MM.1S (cell line): Measurements from ENCODE around the gene CA9.
A peak's percentile ranks its signal among the peaks of the same experiment; 100 is the strongest.

Source experiments
- DNase-seq: peaks from one replicate; pipeline ENCODE4 v3.0.0-alpha.2; 2015
- H2AFZ ChIP-seq: fragments of 300-600 bp; sonication (generic); 2 replicates; pipeline ENCODE4 v1.6.0; 2016; ENCODE audit warnings: antibody characterized with exemption, low read length
- H3F3A ChIP-seq: fragments of 300-600 bp; sonication (generic); 2 replicates; pipeline ENCODE4 v1.6.1; 2016; ENCODE audit warnings: mild to moderate bottlenecking, antibody characterized with exemption, low read length, moderate library complexity, mixed read lengths; ENCODE audit not compliant: insufficient read depth
- H3K27ac ChIP-seq: fragments of 300-600 bp; sonication (generic); 2 replicates; pipeline ENCODE4 v1.5.1; 2016; ENCODE audit warnings: mild to moderate bottlenecking, low read length
- H3K27me3 ChIP-seq: fragments of 300-600 bp; sonication (generic); replicated peaks from 2 replicates; pipeline ENCODE4 v1.6.0; 2016; ENCODE audit warnings: low read length; ENCODE audit not compliant: insufficient read depth
- H3K36me3 ChIP-seq: fragments of 300-600 bp; sonication (generic); replicated peaks from 2 replicates; pipeline ENCODE4 v1.6.1; 2016; ENCODE audit warnings: mild to moderate bottlenecking, low read length, mixed read lengths; ENCODE audit not compliant: insufficient read depth
- H3K4me1 ChIP-seq: fragments of 300-600 bp; sonication (generic); 2 replicates; pipeline ENCODE4 v1.6.1; 2016; ENCODE audit warnings: low read length, mixed read lengths
- H3K4me2 ChIP-seq: fragments of 300-600 bp; sonication (generic); 2 replicates; pipeline ENCODE4 v1.6.0; 2016; ENCODE audit warnings: low read depth, low read length
- H3K4me3 ChIP-seq: fragments of 300-600 bp; sonication (generic); 2 replicates; pipeline ENCODE4 v1.5.1; 2016; ENCODE audit warnings: low read length, mixed read lengths
- H3K79me2 ChIP-seq: fragments of 300-600 bp; sonication (generic); 2 replicates; pipeline ENCODE4 v1.6.1; 2016; ENCODE audit warnings: mixed run types, low read length, mixed read lengths
- H3K9ac ChIP-seq: fragments of 300-600 bp; sonication (generic); 2 replicates; pipeline ENCODE4 v1.6.1; 2016; ENCODE audit warnings: low read length, mixed read lengths
- H3K9me2 ChIP-seq: fragments of 300-600 bp; sonication (generic); replicated peaks from 2 replicates; pipeline ENCODE4 v1.6.1; 2016; ENCODE audit warnings: mild to moderate bottlenecking, low read length, mixed read lengths; ENCODE audit not compliant: insufficient read depth
- H3K9me3 ChIP-seq: fragments of 300-600 bp; sonication (generic); replicated peaks from 2 replicates; pipeline ENCODE4 v1.6.1; 2016; ENCODE audit warnings: mild to moderate bottlenecking, low read length, mixed read lengths; ENCODE audit not compliant: insufficient read depth
- H4K20me1 ChIP-seq: fragments of 300-600 bp; sonication (generic); 2 replicates; pipeline ENCODE4 v1.6.1; 2016; ENCODE audit warnings: mild to moderate bottlenecking, low read length, moderate library complexity, mixed read lengths; ENCODE audit not compliant: insufficient read depth
- CTCF ChIP-seq: fragments of 300-600 bp; sonication (generic); IDR thresholded peaks from 2 replicates; pipeline ENCODE4 v1.5.1; 2016; ENCODE audit warnings: antibody characterized with exemption, low read length, mixed read lengths
- EZH2 ChIP-seq: fragments of 300-600 bp; sonication (generic); optimal IDR thresholded peaks from 2 replicates; pipeline ENCODE3; 2017; ENCODE audit warnings: low read depth, mild to moderate bottlenecking, antibody characterized with exemption, low read length, mixed read lengths
- EZH2phosphoT487 ChIP-seq: fragments of 300-600 bp; sonication (generic); IDR thresholded peaks from 2 replicates; pipeline ENCODE4 v1.6.1; 2018; ENCODE audit warnings: antibody characterized with exemption, low read length

The CA9 gene

DNA sequence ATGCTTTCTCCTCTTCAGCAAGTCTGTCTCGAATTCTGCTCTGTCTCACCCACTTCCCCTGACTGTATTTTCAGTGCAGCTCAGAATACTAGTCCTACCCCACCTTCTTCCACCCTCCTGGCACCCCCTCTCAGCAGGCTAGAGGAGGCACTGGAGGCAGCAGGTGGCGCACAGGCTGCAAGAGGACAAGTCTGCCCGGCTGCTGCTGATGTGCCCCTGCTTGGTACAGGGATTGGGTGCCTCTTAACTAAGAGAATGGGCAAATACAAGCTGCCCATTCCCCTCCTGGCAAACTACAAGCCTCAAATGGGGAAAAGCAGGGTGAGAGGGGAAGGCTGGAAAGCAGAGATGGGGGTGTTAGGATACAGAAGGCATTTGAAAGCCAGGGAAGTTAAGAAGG lies 53.2 kb downstream of the CA9 start:
- H3K4me2 ChIP-seq: no peak overlapping the region
- H3K4me1 ChIP-seq: peaks cover 28% of the 10 kb centered on the region
- no peaks in the 10 kb centered on the region for H3K9me3 ChIP-seq
- H3K27ac ChIP-seq: no peak overlapping the region
- no peak overlapping the region for H2AFZ ChIP-seq
- H3K79me2 ChIP-seq: peaks cover 56% of the 10 kb centered on the region
- TF ChIP-seq EZH2phosphoT487: no peak
- no peak for TF ChIP-seq EZH2
- TF ChIP-seq CTCF: no peak
- no peaks in the 10 kb centered on the region for H3K27me3 ChIP-seq
- no peak for DNase-seq
- H3K9me2 ChIP-seq: no peaks in the 10 kb centered on the region
- no peaks in the 10 kb centered on the region for H4K20me1 ChIP-seq
- H3K4me3 ChIP-seq: no peak overlapping the region
- no peaks in the 10 kb centered on the region; the same call in 1 of the 2 replicates for H3K36me3 ChIP-seq
- H3K9ac ChIP-seq: no peak overlapping the region
- H3F3A ChIP-seq: peaks cover 10% of the 10 kb centered on the region; the same call in 1 of the 2 replicates

DNA sequence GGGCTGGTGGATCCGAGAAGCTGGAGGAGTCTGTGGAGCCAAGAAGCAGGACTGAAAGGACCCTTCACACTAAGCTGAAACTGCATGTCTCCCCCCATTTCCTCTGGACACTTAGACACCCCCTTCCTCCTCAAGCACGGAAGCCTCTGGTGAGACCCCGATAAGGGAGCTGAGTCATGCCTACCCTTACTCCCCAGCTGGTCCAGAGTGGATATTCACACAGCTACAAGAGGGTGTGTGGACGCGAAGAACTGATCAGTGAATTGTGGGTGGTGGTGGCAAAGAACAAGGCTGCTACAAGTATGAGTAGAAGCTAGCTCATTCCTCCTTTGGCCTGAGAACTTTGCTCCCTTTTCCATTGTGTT lies 53.9 kb downstream of the CA9 start:
- H3K4me3 ChIP-seq: no peak overlapping the region
- H3K27ac ChIP-seq: no peak overlapping the region
- H3K9ac ChIP-seq: no peak overlapping the region

DNA sequence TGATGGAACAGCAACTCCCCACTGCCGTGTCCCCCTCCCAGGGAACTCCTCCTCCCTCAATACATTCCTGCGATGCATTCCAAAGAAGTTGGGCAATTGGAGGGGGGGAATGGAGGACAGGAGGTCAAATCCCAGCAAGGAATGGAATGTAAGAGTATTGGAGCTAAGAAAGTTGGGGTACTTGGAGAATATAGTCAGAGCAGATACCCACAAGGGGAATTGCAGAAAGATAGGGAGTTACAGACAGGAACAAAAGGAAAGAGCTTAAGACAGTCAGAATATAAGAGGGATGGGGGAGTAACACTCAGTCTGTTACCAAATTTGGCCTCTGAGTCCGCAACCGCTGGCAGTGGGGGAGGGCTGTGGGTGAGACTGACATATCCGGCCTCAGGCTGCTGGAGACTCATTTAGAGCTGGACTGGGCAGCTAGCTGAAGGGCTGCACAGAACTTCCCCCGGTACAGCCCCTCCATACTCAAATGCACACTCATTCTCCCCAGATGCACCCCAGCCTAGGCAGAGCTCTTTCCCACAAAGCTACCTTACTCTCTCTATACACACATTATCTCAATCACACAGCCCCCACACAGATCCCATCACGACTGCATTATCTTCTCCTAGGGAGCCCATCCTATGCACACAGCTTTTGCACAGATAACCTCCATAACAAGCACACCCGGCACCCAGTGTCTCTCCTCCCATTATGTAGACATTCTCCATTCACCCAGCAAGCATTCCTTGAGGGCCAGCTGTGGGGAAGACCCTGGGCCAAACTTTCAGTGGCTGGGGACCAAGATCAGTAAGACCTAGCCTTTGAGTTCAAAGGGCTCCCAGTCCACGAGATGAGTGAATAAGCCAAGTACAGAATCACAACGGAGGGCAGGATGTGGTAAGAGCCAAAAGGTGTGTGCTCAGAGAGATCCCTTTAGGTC lies 54.6 kb downstream of the CA9 start:
- Histone ChIP-seq H2AFZ (no peak overlapping the region), H3K9me2 (no peaks in the 10 kb centered on the region), H3K27ac (peak overlapping the region; percentile 4; the same call in 1 of the 2 replicates), H4K20me1 (no peaks in the 10 kb centered on the region), H3K9me3 (no peaks in the 10 kb centered on the region), H3K79me2 (peaks cover 59% of the 10 kb centered on the region), H3K27me3 (no peaks in the 10 kb centered on the region), H3K36me3 (no peaks in the 10 kb centered on the region; the same call in 1 of the 2 replicates), H3F3A (peaks cover 21% of the 10 kb centered on the region; the same call in 1 of the 2 replicates), H3K4me2 (peak overlapping the region; percentile 64), H3K9ac (no peak overlapping the region), H3K4me3 (peak overlapping the region; percentile 19; the same call in 1 of the 2 replicates), H3K4me1 (peaks cover 28% of the 10 kb centered on the region)
- DNase-seq: peak; percentile 29
- no peak for TF ChIP-seq EZH2
- no peak for TF ChIP-seq EZH2phosphoT487
- TF ChIP-seq CTCF: no peak

More for the DNA sequence above, 53.9 kb downstream of the CA9 start:
- TF ChIP-seq EZH2: no peak
- no peak for TF ChIP-seq CTCF
- TF ChIP-seq EZH2phosphoT487: no peak
- H3K36me3 ChIP-seq: no peaks in the 10 kb centered on the region; the same call in 1 of the 2 replicates
- no peaks in the 10 kb centered on the region for H3K27me3 ChIP-seq
- no peak for DNase-seq
- H3K79me2 ChIP-seq: peaks cover 56% of the 10 kb centered on the region
- no peaks in the 10 kb centered on the region for H4K20me1 ChIP-seq
- no peaks in the 10 kb centered on the region for H3K9me3 ChIP-seq
- no peaks in the 10 kb centered on the region for H3K9me2 ChIP-seq
- H2AFZ ChIP-seq: no peak overlapping the region
- H3F3A ChIP-seq: peaks cover 15% of the 10 kb centered on the region; the same call in 1 of the 2 replicates
- peaks cover 28% of the 10 kb centered on the region for H3K4me1 ChIP-seq
- peak overlapping the region; percentile 64; the same call in 1 of the 2 replicates for H3K4me2 ChIP-seq
